Naive thymus-derived CD4-positive, alpha-beta T cell (primary cell): ENCODE measurements around the gene PLPPR4. TPM values are rescaled to one million over a fixed set of nuclear protein-coding genes. Genes with fewer than 3 reads are reported as not detected.

Experiments used
- ATAC-seq: fragments of 150-1000 bp; cut with Tn5 transposase; 2 replicates; pipeline ENCODE4 v1.10.0; 2021; ENCODE audit warnings: mild to moderate bottlenecking, moderate library complexity
- CTCF ChIA-PET: fragments of 350-600 bp; sonication (Branson Sonifier 250); formaldehyde crosslinking; loops from one replicate; lab custom pipeline; 2021; ENCODE audit warnings: antibody characterized with exemption; lab: Charles Lee
- POLR2A ChIA-PET: fragments of 350-600 bp; sonication (Branson Sonifier 250); formaldehyde crosslinking; loops from one replicate; lab custom pipeline; 2021; ENCODE audit warnings: antibody characterized with exemption, inconsistent platforms; lab: Charles Lee
- DNase-seq, 9 donors: peaks; one replicate each; pipeline versions ENCODE4 v3.0.0 to v3.0.0-alpha.2; 2020 to 2022; ENCODE audit warnings: mixed read lengths in 1 of 9
- H3K27ac ChIP-seq: one replicate; pipeline ENCODE4 v1.7.0; 2013; ENCODE audit warnings: mild to moderate bottlenecking, low read depth, low read length, moderate library complexity
- H3K27me3 ChIP-seq, 2 donors: one replicate each; pipeline ENCODE4 v1.7.0; 2013; ENCODE audit warnings: low read length in 2 of 2, mild to moderate bottlenecking in 2 of 2, moderate library complexity in 2 of 2; ENCODE audit not compliant: control insufficient read depth in 2 of 2, insufficient read depth in 2 of 2
- H3K36me3 ChIP-seq, 3 experiments: 1 replicate in 2 of 3; 2 replicates in 1 of 3; pipeline ENCODE4 v1.7.0; 2013; ENCODE audit warnings: low read length in 3 of 3, mild to moderate bottlenecking in 3 of 3, moderate library complexity in 1 of 3; ENCODE audit not compliant: insufficient read depth in 3 of 3, control insufficient read depth in 2 of 3
- H3K4me1 ChIP-seq, 2 donors: one replicate each; pipeline ENCODE4 v1.7.0; 2013; ENCODE audit warnings: low read length in 2 of 2, mild to moderate bottlenecking in 2 of 2, moderate library complexity in 1 of 2; ENCODE audit not compliant: control insufficient read depth in 2 of 2, insufficient read depth in 2 of 2
- H3K4me3 ChIP-seq: 2 replicates; pipeline ENCODE4 v1.7.0; 2013; ENCODE audit warnings: mild to moderate bottlenecking, low read length
- H3K9me3 ChIP-seq, 3 experiments: 1 replicate in 2 of 3; 2 replicates in 1 of 3; pipeline ENCODE4 v1.7.0; 2013; ENCODE audit warnings: low read length in 3 of 3; ENCODE audit not compliant: control insufficient read depth in 2 of 3
- H3K27ac Mint-ChIP-seq, 9 donors: one replicate each; pipeline ENCODE4 v1.8.0; 2020 to 2022; ENCODE audit warnings: mixed read lengths in 9 of 9, mild to moderate bottlenecking in 8 of 9, moderate library complexity in 5 of 9, inconsistent platforms in 2 of 9
- H3K27me3 Mint-ChIP-seq, 5 donors: one replicate each; pipeline ENCODE4 v1.8.0; 2021 to 2022; ENCODE audit warnings: mixed read lengths in 5 of 5, mild to moderate bottlenecking in 1 of 5
- H3K36me3 Mint-ChIP-seq, 5 donors: one replicate each; pipeline ENCODE4 v1.8.0; 2020 to 2022; ENCODE audit warnings: mixed read lengths in 5 of 5, mild to moderate bottlenecking in 3 of 5, inconsistent platforms in 1 of 5
- H3K4me1 Mint-ChIP-seq, 7 donors: one replicate each; pipeline ENCODE4 v1.8.0; 2020 to 2022; ENCODE audit warnings: mixed read lengths in 7 of 7, mild to moderate bottlenecking in 3 of 7, inconsistent platforms in 1 of 7
- H3K4me3 Mint-ChIP-seq, 10 donors: one replicate each; pipeline ENCODE4 v1.8.0; 2020 to 2022; ENCODE audit warnings: mild to moderate bottlenecking in 10 of 10, mixed read lengths in 10 of 10, moderate library complexity in 6 of 10, inconsistent platforms in 2 of 10
- H3K9me3 Mint-ChIP-seq, 11 donors: one replicate each; pipeline ENCODE4 v1.8.0; 2020 to 2022; ENCODE audit warnings: mixed read lengths in 11 of 11, mild to moderate bottlenecking in 4 of 11, inconsistent platforms in 1 of 11, moderate library complexity in 1 of 11
- intact Hi-C, 2 donors: fragments of 100-400 bp; cut with micrococcal nuclease; formaldehyde crosslinking; loops; one replicate each; pipeline ENCODE4 v1.15.1; 2023
- polyA plus RNA-seq, 2 donors: library from polyadenylated mRNA; unstranded; fragments of 300-500 nt; fragmentation: Illumina TruSeq; gene quantifications; one replicate each; pipeline ENCODE4 v1.2.3, GENCODE V29; 2021
- total RNA-seq, 6 experiments: library from RNA in 5 of 6; stranded (reverse) in 5 of 6; gene quantifications; 1 replicate in 5 of 6; 2 replicates in 1 of 6; pipeline ENCODE4 v1.2.3 and lab custom pipeline; 2021 to 2026

Gene PLPPR4, protein sequence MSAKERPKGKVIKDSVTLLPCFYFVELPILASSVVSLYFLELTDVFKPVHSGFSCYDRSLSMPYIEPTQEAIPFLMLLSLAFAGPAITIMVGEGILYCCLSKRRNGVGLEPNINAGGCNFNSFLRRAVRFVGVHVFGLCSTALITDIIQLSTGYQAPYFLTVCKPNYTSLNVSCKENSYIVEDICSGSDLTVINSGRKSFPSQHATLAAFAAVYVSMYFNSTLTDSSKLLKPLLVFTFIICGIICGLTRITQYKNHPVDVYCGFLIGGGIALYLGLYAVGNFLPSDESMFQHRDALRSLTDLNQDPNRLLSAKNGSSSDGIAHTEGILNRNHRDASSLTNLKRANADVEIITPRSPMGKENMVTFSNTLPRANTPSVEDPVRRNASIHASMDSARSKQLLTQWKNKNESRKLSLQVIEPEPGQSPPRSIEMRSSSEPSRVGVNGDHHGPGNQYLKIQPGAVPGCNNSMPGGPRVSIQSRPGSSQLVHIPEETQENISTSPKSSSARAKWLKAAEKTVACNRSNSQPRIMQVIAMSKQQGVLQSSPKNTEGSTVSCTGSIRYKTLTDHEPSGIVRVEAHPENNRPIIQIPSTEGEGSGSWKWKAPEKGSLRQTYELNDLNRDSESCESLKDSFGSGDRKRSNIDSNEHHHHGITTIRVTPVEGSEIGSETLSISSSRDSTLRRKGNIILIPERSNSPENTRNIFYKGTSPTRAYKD
- not detected for total RNA-seq
- not detected for polyA plus RNA-seq
- not detected for total RNA-seq (lab: John Stamatoyannopoulos, UW)

DNA sequence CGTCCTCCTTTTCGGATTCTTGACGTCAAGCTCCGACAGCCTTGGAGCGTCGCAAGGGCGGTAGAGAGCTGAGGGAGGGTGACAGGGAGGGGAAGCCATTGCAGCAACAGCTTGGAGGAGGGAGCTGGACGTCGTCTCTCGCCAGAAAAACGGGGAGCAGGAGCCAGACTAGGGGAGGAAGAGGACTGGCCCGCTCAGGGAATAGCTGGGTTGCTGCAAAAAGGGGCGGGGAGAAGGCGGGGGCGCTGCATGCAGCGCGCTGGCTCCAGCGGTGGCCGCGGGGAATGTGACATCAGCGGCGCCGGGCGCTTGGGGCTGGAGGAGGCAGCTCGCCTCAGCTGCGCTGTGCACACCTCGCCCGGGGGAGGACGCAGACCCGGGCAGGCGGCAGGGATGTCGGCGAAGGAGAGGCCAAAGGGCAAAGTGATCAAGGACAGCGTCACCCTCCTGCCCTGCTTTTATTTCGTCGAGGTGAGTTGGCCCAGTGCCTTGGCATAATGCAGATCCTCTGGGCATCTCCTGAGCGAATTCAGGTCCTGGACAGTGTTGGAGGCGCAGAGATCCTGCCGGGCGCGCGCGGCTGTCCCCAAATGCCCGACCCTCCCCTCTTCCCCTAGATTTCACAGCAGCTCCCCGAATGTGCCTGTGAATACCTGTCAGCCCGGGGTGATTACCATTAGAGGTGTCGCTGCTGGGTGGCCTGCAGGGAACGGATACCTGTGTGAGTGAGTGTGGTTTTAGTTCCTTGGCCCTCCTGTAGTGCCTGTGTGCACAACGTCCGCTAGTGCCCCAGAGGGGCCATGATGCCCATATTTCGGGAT, at the start of gene PLPPR4:
TSS of gene PLPPR4 (plus strand) at position 292 of the 821 bp plus-strand sequence. CDS start at position 394, 102 bp downstream.
- Mint-ChIP-seq H3K27ac (no peak within 1 kb of the TSS), H3K4me1 (peaks cover 0 to 6% (median 0%) of the 10 kb centered on the region in 7 donors), H3K27me3 (peaks cover 38 to 64% (median 42%) of the 10 kb centered on the region in 5 donors), H3K36me3 (peaks cover 0 to 8% (median 0%) of the 10 kb centered on the region in 5 donors), H3K4me3 (peak within 1 kb of the TSS in 7 of 10 donors; percentile 20 to 64 (median 54)), H3K9me3 (peaks cover 0 to 11% (median 4%) of the 10 kb centered on the region in 11 donors)
- ATAC-seq (peak; percentile 14), DNase-seq (no peak)
- Histone ChIP-seq H3K27ac (no peak within 1 kb of the TSS), H3K9me3 (no peaks in the 10 kb centered on the region), H3K36me3 (no peaks in the 10 kb centered on the region), H3K4me1 (no peaks in the 10 kb centered on the region), H3K27me3 (no peaks in the 10 kb centered on the region), H3K4me3 (no peak within 1 kb of the TSS)
- ChIA-PET CTCF (no interaction called here), POLR2A (no interaction called here)
- intact Hi-C loops: no loop called here

DNA sequence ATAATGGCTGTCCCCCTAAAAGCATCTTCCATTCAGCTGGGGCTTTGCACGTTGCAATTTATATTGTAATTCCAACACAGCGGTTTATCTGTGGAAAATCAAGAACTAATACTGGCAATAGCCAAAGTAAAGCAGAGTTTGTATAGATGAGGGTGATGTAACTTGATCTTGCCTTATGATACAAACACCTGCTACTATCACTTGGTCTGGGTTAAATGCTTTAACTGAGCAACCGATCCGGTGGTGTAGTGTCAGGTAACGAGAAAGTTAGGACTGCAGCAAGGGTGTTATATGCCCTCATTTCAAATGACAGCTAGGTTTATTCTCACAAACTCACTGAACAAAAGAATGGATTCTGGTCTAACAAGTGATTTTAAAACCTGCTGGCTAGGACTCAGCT, 47.3 kb upstream of the PLPPR4 start:
- Histone ChIP-seq H3K27me3 (no peaks in the 10 kb centered on the region), H3K36me3 (no peaks in the 10 kb centered on the region), H3K27ac (no peak overlapping the region), H3K4me3 (no peak overlapping the region), H3K9me3 (no peaks in the 10 kb centered on the region), H3K4me1 (no peaks in the 10 kb centered on the region)
- Mint-ChIP-seq H3K27me3 (peaks cover 4 to 18% (median 7%) of the 10 kb centered on the region in 5 donors), H3K36me3 (no peaks in the 10 kb centered on the region), H3K4me1 (peaks cover 0 to 2% (median 0%) of the 10 kb centered on the region in 7 donors), H3K9me3 (peaks cover 0 to 14% (median 5%) of the 10 kb centered on the region in 11 donors), H3K4me3 (no peak overlapping the region), H3K27ac (no peak overlapping the region)
- DNase-seq (no peak), ATAC-seq (no peak)
- intact Hi-C loops: no loop called here
- ChIA-PET CTCF (no interaction called here), POLR2A (no interaction called here)

GRCh38 chr1:99217599-99217998, 46.7 kb upstream of the PLPPR4 start:
- no peaks in the 10 kb centered on the region for H3K36me3 ChIP-seq
- Mint-ChIP-seq H3K4me3 (no peak overlapping the region), H3K36me3 (no peaks in the 10 kb centered on the region), H3K9me3 (peaks cover 0 to 14% (median 5%) of the 10 kb centered on the region in 11 donors), H3K4me1 (peaks cover 0 to 2% (median 0%) of the 10 kb centered on the region in 7 donors), H3K27me3 (peaks cover 4 to 18% (median 7%) of the 10 kb centered on the region in 5 donors), H3K27ac (no peak overlapping the region)
- no peaks in the 10 kb centered on the region for H3K9me3 ChIP-seq
- intact Hi-C loops: no loop called here
- no peak overlapping the region for H3K4me3 ChIP-seq
- ATAC-seq (no peak), DNase-seq (no peak)
- CTCF ChIA-PET: no interaction called here
- POLR2A ChIA-PET: no interaction called here
- no peaks in the 10 kb centered on the region for H3K4me1 ChIP-seq
- H3K27me3 ChIP-seq: no peaks in the 10 kb centered on the region
- H3K27ac ChIP-seq: no peak overlapping the region

- Mint-ChIP-seq H3K4me3 (no peak overlapping the region), H3K9me3 (peaks cover 0 to 11% (median 5%) of the 10 kb centered on the region in 11 donors), H3K36me3 (no peaks in the 10 kb centered on the region), H3K27ac (no peak overlapping the region), H3K27me3 (peaks cover 4 to 18% (median 7%) of the 10 kb centered on the region in 5 donors), H3K4me1 (peaks cover 0 to 2% (median 0%) of the 10 kb centered on the region in 7 donors)
- H3K27ac ChIP-seq: no peak overlapping the region
- H3K4me1 ChIP-seq: no peaks in the 10 kb centered on the region
- H3K27me3 ChIP-seq: no peaks in the 10 kb centered on the region
- ChIA-PET POLR2A (no interaction called here), CTCF (no interaction called here)
- H3K9me3 ChIP-seq: no peaks in the 10 kb centered on the region
- intact Hi-C loops: no loop called here
- ATAC-seq (no peak), DNase-seq (no peak)
- no peak overlapping the region for H3K4me3 ChIP-seq
- no peaks in the 10 kb centered on the region for H3K36me3 ChIP-seq
Measured at GRCh38 chr1:99218572-99218971, 45.7 kb upstream of the PLPPR4 start.

- peaks cover 0 to 2% (median 0%) of the 10 kb centered on the region in 7 donors for H3K4me1 Mint-ChIP-seq
- CTCF ChIA-PET: no interaction called here
- H3K4me1 ChIP-seq: no peaks in the 10 kb centered on the region
- no peaks in the 10 kb centered on the region for H3K27me3 ChIP-seq
- no peaks in the 10 kb centered on the region for H3K36me3 Mint-ChIP-seq
- POLR2A ChIA-PET: no interaction called here
- DNase-seq (no peak), ATAC-seq (no peak)
- H3K36me3 ChIP-seq: no peaks in the 10 kb centered on the region
- H3K4me3 Mint-ChIP-seq: no peak overlapping the region
- peaks cover 4 to 18% (median 7%) of the 10 kb centered on the region in 5 donors for H3K27me3 Mint-ChIP-seq
- no peak overlapping the region for H3K27ac Mint-ChIP-seq
- H3K9me3 Mint-ChIP-seq: peaks cover 0 to 11% (median 5%) of the 10 kb centered on the region in 11 donors
- H3K4me3 ChIP-seq: no peak overlapping the region
- no peaks in the 10 kb centered on the region for H3K9me3 ChIP-seq
- intact Hi-C loops: no loop called here
- H3K27ac ChIP-seq: no peak overlapping the region
Measured at GRCh38 chr1:99218999-99219398, 45.3 kb upstream of the PLPPR4 start.

- ChIA-PET POLR2A (no interaction called here), CTCF (no interaction called here)
- Histone ChIP-seq H3K27ac (no peak overlapping the region), H3K27me3 (no peaks in the 10 kb centered on the region), H3K36me3 (no peaks in the 10 kb centered on the region), H3K4me3 (no peak overlapping the region), H3K9me3 (no peaks in the 10 kb centered on the region), H3K4me1 (no peaks in the 10 kb centered on the region)
- Mint-ChIP-seq H3K4me1 (peaks cover 0 to 2% (median 0%) of the 10 kb centered on the region in 7 donors), H3K27ac (no peak overlapping the region), H3K4me3 (no peak overlapping the region), H3K36me3 (no peaks in the 10 kb centered on the region), H3K9me3 (peaks cover 0 to 2% (median 0%) of the 10 kb centered on the region in 11 donors), H3K27me3 (peaks cover 3 to 16% (median 7%) of the 10 kb centered on the region in 5 donors)
- no peak for ATAC-seq
- DNase-seq: no peak
- intact Hi-C loops: no loop called here
Measured at GRCh38 chr1:99227056-99227897, 37.0 kb upstream of the PLPPR4 start.
